Thyroid gland (tissue), 4 donors: ENCODE data around the gene DLG1. TPM values are rescaled to one million over a fixed set of nuclear protein-coding genes. Genes with fewer than 3 reads are reported as not detected.

ENCODE experiments used
- DNase-seq, 2 donors: peaks; one replicate each; pipeline ENCODE4 v3.0.0-alpha.2; 2019
- H3K27ac ChIP-seq, 3 donors: fragments of 200-600 bp; sonication (generic); 1 replicate in 2 of 3; 2 replicates in 1 of 3; pipeline ENCODE4 v1.5.1; 2016 to 2019; ENCODE audit warnings: mild to moderate bottlenecking in 1 of 3, moderate library complexity in 1 of 3
- H3K27me3 ChIP-seq: fragments of 200-600 bp; sonication (generic); one replicate; pipeline ENCODE4 v1.5.1; 2019
- H3K36me3 ChIP-seq, 2 donors: fragments of 200-600 bp; sonication (generic); one replicate each; pipeline ENCODE4 v1.5.1; 2016 to 2019
- H3K4me1 ChIP-seq, 2 donors: fragments of 200-600 bp; sonication (generic); one replicate each; pipeline ENCODE4 v1.5.1; 2017 to 2019
- H3K4me3 ChIP-seq, 3 donors: fragments of 200-600 bp; sonication (generic); replicated peaks in 1 of 3; 1 replicate in 2 of 3; 2 replicates in 1 of 3; pipeline ENCODE4 v1.5.1; 2016; ENCODE audit warnings: mild to moderate bottlenecking in 1 of 3
- H3K9me3 ChIP-seq: fragments of 200-600 bp; sonication (generic); one replicate; pipeline ENCODE4 v1.5.1; 2017
- CTCF ChIP-seq, 6 experiments: fragments of 200-600 bp in 3 of 6; fragments of 450-650 bp in 3 of 6; sonication (generic) in 3 of 6; IDR thresholded peaks; one replicate each; pipeline ENCODE4 v1.5.1; 2016 to 2019; ENCODE audit warnings: antibody characterized with exemption in 6 of 6, mild to moderate bottlenecking in 2 of 6, inconsistent platforms in 1 of 6, moderate library complexity in 1 of 6
- POLR2A ChIP-seq, 2 donors: fragments of 450-650 bp; IDR thresholded peaks; one replicate each; pipeline ENCODE4 v1.6.1; 2017; ENCODE audit warnings: antibody characterized with exemption in 2 of 2, mild to moderate bottlenecking in 2 of 2, moderate library complexity in 1 of 2
- whole genome bisulfite sequencing, 2 donors: methylation state at CpG; one replicate each; pipeline ENCODE4 v1.1.5; 2017; 5-methylcytosine and 5-hydroxymethylcytosine counted together
- intact Hi-C: fragments of 100-400 bp; cut with DNase I; formaldehyde crosslinking; loops from one replicate; pipeline ENCODE4 v1.15.1; 2023
- total RNA-seq, 4 donors: library from RNA; depleted of rRNA; stranded (reverse); fragments of >200 nt; gene quantifications; one replicate each; pipeline ENCODE4 v1.2.3, GENCODE V29; 2016

DLG1 gene
- total RNA-seq, 4 donors from 2014 or later: 111 to 233 (median 174) TPM

- no peak overlapping the region for H3K27ac ChIP-seq
- DNase-seq: no peak
- H3K36me3 ChIP-seq: no peaks in the 10 kb centered on the region
- H3K27me3 ChIP-seq: no peaks in the 10 kb centered on the region
- no peak for TF ChIP-seq POLR2A (IDR thresholded peaks at IDR 0.05)
- no peak for TF ChIP-seq CTCF (IDR thresholded peaks at IDR 0.05)
- no peaks in the 10 kb centered on the region for H3K9me3 ChIP-seq
- peaks cover 18 to 33% of the 10 kb centered on the region in 2 donors for H3K4me1 ChIP-seq
- H3K4me3 ChIP-seq: no peak overlapping the region
- WGBS, 2 donors: 85 to 98% methylated on average over 4 of the region's 4 CpGs
- intact Hi-C loops: no loop called here
Measured at GRCh38 chr3:197337656-197338055, 39.2 kb upstream of the DLG1 start.

- H3K36me3 ChIP-seq: no peaks in the 10 kb centered on the region
- H3K9me3 ChIP-seq: no peaks in the 10 kb centered on the region
- DNase-seq: no peak
- 96 to 97% methylated on average over 5 of the region's 5 CpGs for WGBS, 2 donors
- intact Hi-C loops: no loop called here
- peaks cover 18 to 33% of the 10 kb centered on the region in 2 donors for H3K4me1 ChIP-seq
- no peak overlapping the region for H3K4me3 ChIP-seq
- no peak overlapping the region for H3K27ac ChIP-seq
- no peak for TF ChIP-seq POLR2A (IDR thresholded peaks at IDR 0.05)
- no peak for TF ChIP-seq CTCF (IDR thresholded peaks at IDR 0.05)
- H3K27me3 ChIP-seq: no peaks in the 10 kb centered on the region
Measured at GRCh38 chr3:197337214-197337613, 38.8 kb upstream of the DLG1 start.

- no peak for DNase-seq
- no peak overlapping the region for H3K27ac ChIP-seq
- 91 to 97% methylated on average over 4 of the region's 4 CpGs for WGBS, 2 donors
- peaks cover 18 to 33% of the 10 kb centered on the region in 2 donors for H3K4me1 ChIP-seq
- no peaks in the 10 kb centered on the region for H3K9me3 ChIP-seq
- TF ChIP-seq CTCF (IDR thresholded peaks at IDR 0.05) (no peak), POLR2A (IDR thresholded peaks at IDR 0.05) (no peak)
- H3K27me3 ChIP-seq: no peaks in the 10 kb centered on the region
- intact Hi-C loops: no loop called here
- H3K36me3 ChIP-seq: no peaks in the 10 kb centered on the region
- no peak overlapping the region for H3K4me3 ChIP-seq
Measured at GRCh38 chr3:197336348-197336747, 37.9 kb upstream of the DLG1 start.

GRCh38 chr3:197335428-197336132 is 37.2 kb upstream of the DLG1 start:
- Histone ChIP-seq H3K27me3 (no peaks in the 10 kb centered on the region), H3K27ac (peak overlapping the region in 2 of 3 donors; percentile 5 to 69), H3K9me3 (no peaks in the 10 kb centered on the region), H3K36me3 (no peaks in the 10 kb centered on the region), H3K4me3 (no peak overlapping the region), H3K4me1 (peaks cover 18 to 33% of the 10 kb centered on the region in 2 donors)
- DNase-seq: peak; percentile 37 to 39
- intact Hi-C loops: no loop called here
- TF ChIP-seq POLR2A (IDR thresholded peaks at IDR 0.05) (no peak), CTCF (IDR thresholded peaks at IDR 0.05) (no peak)
- WGBS, 2 donors: 70 to 74% methylated on average over 12 to 13 of the region's 13 CpGs

GRCh38 chr3:197333901-197334639 is 35.7 kb upstream of the DLG1 start:
- Histone ChIP-seq H3K27ac (peak overlapping the region; percentile 68 to 89 (median 69)), H3K4me1 (peaks cover 18 to 27% of the 10 kb centered on the region in 2 donors), H3K36me3 (no peaks in the 10 kb centered on the region), H3K9me3 (no peaks in the 10 kb centered on the region), H3K27me3 (no peaks in the 10 kb centered on the region), H3K4me3 (no peak overlapping the region)
- peak; percentile 83 to 86 for DNase-seq
- intact Hi-C loops: no loop called here
- WGBS, 2 donors: 45 to 48% methylated on average over 11 of the region's 11 CpGs
- TF ChIP-seq CTCF (IDR thresholded peaks at IDR 0.05) (no peak), POLR2A (IDR thresholded peaks at IDR 0.05) (peak in 1 of 2 donors; percentile 11)
